GM11168 (cell line): Measurements from ENCODE around the gene WNT10A.

Experiments used
- in situ Hi-C: fragments of 300-500 bp; cut with MboI; formaldehyde crosslinking; loops from one replicate; pipeline ENCODE4 v1.12.0; 2022; ENCODE audit warnings: low sequenced_read_pairs; ENCODE audit not compliant: unreplicated experiment

Gene WNT10A

GRCh38 chr2:218875692-218876246 lies 4.9 kb upstream of the WNT10A start:
- in situ Hi-C loops: no loop called here

DNA sequence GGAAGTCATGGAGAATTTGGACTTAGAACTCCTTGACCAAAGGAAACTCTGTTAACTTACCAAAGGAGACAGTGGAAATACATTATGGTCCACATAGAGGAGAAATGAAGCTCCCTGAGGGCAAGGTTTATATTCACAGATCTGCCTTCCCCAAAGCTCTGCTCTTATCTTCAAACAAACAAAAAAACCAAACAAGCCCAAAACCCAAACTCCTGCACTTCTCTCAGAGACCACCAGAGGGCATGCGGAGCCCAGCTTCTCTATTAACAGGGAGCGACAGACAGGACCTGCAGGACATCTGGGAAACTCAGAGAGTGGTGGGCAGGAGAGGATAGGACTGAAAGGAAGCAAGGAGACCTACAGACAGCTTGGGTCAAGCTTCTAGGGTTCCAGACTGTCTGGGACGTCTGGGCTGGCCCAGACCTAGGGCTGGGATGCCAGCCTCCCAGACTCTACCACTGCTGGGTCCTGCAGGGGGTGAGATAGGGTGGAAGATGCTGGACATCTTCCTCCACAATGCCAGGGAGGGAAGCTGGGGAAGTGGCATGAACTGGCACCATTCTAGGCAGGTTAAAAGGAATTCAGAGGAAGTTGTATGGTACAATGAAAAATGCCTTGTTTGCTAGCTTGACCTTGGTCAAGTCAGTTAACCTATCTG lies 4.0 kb upstream of the WNT10A start:
- in situ Hi-C loops: no loop called here

GRCh38 chr2:218877331-218877730 lies 3.3 kb upstream of the WNT10A start:
- in situ Hi-C loops: no loop called here

DNA sequence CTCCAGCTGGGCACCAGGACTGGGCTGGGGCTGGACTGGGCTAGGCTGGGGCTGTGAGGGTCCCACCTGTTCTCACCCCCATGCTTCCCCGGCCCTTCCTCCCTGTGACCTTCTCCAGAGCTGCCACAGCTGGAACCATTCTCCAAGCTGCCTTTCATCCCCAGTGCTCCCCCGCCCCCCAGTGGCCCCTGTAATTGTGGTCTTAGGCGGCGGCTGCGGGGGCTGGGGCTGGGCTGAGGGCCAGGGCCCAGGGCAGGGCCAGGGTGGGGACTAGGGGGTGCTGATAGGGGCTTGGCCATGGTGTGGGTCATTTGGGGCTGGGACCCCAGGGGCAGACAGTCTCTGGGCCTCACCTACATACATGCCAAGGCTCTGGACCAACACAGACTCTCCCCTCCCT lies 2.8 kb upstream of the WNT10A start:
- in situ Hi-C loops: no loop called here

DNA sequence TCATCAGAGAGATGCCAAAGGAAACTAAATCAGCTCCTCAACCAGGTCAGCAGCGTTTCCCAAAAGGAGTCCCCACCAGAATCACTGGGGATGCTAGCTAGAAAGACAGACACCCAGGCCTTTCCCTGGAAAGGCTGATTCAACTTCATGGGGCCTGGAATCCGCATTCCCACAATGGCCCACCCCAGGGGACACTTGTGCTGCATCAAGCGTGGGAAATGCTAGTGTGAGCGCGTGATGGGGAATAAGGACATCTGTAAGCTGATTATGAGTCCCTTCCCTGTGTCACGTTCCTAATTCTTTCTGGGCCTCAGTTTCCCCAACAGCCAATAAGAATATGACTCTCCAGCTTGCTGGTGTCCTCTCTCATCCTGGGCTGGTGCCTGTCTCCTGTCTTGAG lies 2.2 kb upstream of the WNT10A start:
- in situ Hi-C loops: no loop called here

DNA sequence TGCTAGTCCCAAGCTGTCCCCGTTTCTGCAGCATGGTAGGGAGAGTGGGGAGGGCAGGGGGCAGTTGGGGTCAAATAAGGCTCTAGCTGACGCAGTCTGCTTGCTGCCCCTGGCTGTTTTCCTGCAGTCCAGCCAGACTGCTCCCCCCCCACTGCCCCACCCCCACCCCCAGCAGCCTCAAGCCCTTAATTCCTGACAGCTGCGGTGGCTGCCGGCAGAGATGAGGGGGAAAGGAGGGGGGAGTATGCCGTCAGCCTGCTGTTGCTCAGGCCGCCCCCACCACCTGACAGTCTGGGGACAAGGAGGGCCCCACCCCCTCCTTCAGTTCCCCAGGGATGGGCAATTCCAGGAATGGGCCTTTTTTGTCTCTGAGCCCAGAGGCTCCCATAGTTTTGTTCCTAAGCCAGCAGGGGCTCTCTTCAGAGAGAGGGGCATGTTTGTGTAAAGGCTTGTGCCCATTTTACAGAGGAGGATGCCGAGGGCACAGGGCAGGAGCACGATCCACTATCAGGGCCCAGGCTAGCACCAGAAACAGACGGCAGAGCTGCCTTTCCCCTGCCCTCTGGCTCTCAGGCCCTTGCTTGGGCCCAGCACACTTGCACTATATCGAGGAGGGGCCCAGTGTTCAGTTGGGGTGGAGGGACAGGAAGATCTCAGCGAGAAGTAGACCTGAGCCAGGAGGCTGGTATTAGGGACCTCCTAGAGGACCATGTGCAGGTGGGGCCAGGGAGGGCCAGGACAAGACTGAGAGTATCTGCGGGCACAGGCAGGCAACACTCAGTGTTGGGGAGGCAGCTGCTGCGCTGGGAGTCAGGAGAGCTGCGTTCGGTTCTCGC lies 1.5 kb upstream of the WNT10A start:
- in situ Hi-C loops: no loop called here

DNA sequence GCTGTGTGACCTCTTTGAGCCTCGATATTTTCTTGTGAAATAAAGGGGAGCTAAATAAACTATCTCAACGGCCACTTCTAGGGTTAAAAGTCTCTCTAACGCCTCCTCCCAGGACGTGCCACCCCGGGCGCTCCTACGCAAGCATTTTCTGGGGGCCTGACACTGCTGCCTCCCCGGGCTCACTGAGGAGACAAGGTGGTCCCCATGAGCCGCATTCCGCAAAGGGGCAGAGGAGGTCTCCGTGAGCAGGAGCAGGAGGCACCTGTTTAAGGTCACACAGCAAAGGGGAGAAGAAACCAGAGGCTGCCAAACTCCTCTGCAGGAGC lies 913 bp upstream of the WNT10A start:
- in situ Hi-C loops: no loop called here

GRCh38 chr2:218880859-218881594 lies 375 bp downstream of the WNT10A start:
- in situ Hi-C loops: no loop called here

GRCh38 chr2:218881744-218882460 lies 1.2 kb downstream of the WNT10A start:
- in situ Hi-C loops: no loop called here

- in situ Hi-C loops: no loop called here
Observed at GRCh38 chr2:218882461-218882816, 1.8 kb downstream of the WNT10A start.

DNA sequence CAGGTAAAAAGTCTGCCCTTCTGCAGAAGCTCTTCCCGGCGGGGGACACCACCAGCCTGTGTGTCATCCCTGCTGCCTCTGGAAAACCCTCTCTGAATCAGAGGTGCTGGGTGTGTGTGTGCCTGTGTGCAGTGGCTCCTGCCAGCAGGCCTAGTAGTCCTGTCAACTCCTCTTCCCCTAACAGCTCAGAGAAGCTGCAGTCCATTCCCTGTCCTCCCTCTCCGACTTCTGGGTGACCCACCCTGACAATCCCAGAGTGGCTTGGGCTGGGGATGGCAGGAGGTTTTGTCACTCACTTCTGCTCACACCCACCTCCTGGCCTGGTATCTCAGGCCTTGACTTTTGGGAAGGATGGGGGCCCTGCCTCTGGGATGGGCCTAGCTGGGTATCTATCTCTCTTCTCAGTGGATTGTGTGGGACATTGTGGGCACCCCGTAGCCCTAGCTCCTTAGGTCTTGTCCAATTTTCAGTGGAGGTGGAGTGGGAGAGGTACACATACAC lies 2.3 kb downstream of the WNT10A start:
- in situ Hi-C loops: no loop called here

GRCh38 chr2:218883491-218884490 lies 3.1 kb downstream of the WNT10A start:
- in situ Hi-C loops: no loop called here

DNA sequence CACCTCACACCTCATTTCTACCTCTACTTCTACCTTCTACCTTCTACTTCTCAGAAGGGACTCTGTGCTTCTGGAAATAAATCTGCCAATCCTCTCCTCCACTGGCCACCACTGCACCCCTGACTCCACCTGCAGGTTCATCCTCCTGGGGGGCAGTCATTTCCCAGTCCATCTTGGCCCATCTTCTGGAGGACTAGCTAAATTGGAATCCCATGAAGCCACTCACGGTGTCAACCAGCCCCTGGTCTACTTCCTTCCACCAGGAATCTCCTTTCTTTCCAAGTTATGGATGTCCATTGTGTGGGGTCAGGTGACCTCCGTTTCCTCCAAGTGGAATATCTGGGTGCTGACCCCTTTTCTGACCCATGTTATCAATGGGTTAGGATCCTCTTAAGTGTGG lies 3.9 kb downstream of the WNT10A start:
- in situ Hi-C loops: no loop called here

GRCh38 chr2:218885981-218886947 lies 5.6 kb downstream of the WNT10A start:
- in situ Hi-C loops: no loop called here

GRCh38 chr2:218887079-218887478 lies 6.4 kb downstream of the WNT10A start:
- in situ Hi-C loops: no loop called here

DNA sequence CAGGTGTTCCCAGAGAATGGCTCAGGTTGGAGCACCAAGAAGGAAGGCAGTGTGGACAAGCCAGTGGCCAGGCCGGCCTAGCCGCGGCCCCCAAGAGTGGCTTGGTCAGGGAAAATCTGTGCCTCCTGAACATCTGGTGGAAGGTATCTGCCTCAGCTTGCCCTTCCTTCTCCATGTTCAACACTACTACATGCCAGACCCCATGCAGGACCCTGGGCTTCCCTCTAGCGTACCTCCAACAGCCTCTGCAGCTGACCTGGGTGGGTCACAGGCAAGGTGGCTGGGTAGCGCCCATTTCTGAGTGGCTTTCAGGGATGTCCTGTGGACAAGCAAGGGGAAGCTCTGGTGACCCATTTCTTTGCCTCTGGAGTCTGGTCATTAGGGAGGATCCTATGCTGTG lies 7.7 kb downstream of the WNT10A start:
- in situ Hi-C loops: no loop called here

DNA sequence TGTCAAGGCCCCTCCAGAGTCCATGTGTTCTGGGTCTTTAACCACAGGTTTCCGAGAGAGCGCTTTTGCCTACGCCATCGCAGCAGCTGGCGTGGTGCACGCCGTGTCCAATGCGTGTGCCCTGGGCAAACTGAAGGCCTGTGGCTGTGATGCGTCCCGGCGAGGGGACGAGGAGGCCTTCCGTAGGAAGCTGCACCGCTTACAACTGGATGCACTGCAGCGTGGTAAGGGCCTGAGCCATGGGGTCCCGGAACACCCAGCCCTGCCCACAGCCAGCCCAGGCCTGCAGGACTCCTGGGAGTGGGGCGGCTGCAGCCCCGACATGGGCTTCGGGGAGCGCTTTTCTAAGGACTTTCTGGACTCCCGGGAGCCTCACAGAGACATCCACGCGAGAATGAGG lies 9.3 kb downstream of the WNT10A start:
- in situ Hi-C loops: no loop called here

GRCh38 chr2:218890369-218890768 lies 9.7 kb downstream of the WNT10A start:
- in situ Hi-C loops: no loop called here
